ENCODE measurements around the gene ATG4B.
A peak's percentile ranks its signal among the peaks of the same experiment; 100 is the strongest.
"Not testable (repeated sequence)": the region's sequence is repeated elsewhere in the genome, so short reads cannot be mapped to it uniquely, and the experiment has no call there.

Gene ATG4B

DNA sequence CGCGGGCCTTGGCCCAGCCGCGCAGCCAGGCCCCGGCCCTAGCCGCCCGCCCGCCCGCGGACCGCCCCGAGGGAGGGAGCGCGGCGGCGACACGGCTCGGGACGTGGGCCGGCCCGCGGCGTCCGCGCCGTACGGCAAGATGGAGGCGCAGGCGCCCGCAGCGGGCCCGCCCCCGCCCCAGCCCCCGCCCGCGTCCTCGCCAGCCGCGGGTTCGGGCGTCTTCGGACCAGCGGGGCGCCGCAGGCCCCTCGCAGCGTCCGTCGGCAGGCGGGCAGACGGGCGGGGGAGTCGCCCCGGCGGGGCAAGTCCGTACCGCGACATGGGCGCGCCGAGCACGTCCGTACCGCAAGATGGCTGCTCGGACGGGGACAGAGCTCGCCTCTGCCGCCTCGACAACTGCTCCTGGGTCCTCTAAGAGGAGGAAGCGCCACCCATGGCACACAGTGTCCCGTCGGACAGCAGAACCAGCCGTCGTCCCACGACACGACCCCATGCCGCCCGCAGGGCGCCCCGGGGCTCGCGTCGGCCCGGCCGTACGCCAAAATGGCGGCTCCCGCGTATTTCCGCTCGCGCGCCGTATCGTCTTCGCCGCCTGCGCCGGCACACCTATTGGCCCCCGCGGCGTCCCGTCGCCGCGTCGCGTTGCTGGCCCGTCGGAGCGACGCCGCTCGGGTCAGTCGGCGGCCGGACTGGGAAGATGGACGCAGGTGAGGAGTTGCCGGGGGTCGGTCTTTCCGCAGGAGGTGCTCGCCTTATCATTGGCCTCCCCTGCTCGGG, at the start of gene ATG4B, which contains the start of gene THAP4:
Gene ATG4B (plus strand): TSS at position 676 of the 777 bp plus-strand sequence. CDS start 22 bp downstream, at position 698.
Gene THAP4 (minus strand): TSS at position 141 of the 777 bp plus-strand sequence. CDS start 141 bp downstream, outside the sequence.
- peak; percentile 70 for DNase-seq

GRCh38 chr2:241589863-241590262, 47.6 kb upstream of the ATG4B start:
- not testable (repeated sequence) for DNase-seq

- not testable (repeated sequence) for DNase-seq
Observed at GRCh38 chr2:241590496-241591455, 46.7 kb upstream of the ATG4B start.

DNA sequence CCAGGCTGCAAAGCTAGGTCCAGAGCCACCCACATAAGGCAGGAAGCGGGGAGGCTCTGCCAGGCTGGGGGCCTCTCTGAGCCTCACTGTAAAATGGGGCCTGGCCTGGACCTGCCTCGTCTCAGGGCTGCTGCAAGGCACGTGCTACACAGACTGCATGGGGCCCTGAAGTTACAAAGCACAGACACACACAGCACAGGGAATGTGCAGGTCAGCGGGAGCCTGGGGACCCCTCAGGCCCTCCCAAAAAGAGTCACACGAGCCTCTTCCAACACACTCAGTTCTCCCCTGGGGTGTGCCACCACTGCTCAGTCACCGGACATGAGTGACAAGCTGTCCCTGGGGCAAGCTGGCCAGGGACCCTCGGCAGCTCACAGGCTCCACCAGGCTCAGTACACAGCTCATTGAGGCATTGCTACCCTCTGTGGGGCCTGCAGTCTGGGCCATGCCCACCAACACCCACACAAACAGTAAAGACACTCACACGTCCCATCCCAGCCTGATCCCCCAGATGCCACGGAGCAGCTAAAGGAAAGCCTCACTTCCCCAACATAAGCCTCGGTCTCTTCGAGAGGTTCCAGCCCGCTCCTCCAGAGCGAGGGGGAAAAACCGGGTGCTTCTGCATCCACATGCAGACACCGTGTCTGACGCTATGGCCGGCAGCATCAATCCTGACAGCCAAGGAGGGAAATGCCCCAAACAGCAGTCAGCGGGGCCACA, 45.2 kb upstream of the ATG4B start:
- no peak for DNase-seq

GRCh38 chr2:241593271-241593670, 44.2 kb upstream of the ATG4B start:
- no peak for DNase-seq

- no peak for DNase-seq
Observed at GRCh38 chr2:241595600-241596140, 41.8 kb upstream of the ATG4B start.

DNA sequence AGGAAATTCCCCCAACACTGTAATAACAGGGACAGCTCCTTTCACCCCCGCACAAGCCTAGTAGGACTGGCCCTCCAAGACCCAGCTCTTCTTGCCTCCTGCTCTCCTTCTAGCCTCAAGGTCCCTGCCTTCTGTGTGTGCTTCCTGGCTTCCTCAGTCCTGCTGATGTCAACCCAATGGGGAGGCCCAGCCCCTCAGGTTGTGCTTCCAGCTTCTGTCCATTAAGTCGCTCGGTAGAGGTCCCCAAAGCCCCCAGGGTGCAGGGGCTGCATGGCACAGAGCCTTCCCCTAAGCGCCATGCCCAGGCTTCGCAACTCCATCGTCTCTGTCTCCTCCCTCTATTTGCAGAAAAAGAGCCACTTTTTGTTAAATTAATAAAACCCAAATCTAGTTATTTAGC, 39.9 kb upstream of the ATG4B start:
- DNase-seq: no peak

GRCh38 chr2:241598061-241598460, 39.4 kb upstream of the ATG4B start:
- DNase-seq: no peak

GRCh38 chr2:241598487-241598886, 39.0 kb upstream of the ATG4B start:
- no peak for DNase-seq

DNA sequence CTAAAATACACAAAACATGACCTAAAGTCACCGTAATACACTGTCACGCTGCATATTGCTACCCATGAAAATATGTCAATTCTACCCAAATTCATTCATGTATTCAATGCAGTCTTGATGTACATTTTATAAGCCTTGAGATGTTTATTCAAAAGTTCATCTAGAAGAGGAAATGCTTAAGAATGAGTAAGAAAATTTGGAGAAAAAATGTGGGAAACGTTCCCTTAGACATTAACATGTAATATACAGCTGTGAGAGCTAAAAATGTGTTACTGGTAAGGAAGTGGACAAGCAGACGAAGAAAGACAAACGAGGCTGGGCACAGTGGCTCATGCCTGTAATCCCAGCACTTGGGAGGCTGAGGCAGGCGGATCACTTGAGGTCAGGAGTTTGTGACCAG, 37.9 kb upstream of the ATG4B start:
- no peak for DNase-seq

DNA sequence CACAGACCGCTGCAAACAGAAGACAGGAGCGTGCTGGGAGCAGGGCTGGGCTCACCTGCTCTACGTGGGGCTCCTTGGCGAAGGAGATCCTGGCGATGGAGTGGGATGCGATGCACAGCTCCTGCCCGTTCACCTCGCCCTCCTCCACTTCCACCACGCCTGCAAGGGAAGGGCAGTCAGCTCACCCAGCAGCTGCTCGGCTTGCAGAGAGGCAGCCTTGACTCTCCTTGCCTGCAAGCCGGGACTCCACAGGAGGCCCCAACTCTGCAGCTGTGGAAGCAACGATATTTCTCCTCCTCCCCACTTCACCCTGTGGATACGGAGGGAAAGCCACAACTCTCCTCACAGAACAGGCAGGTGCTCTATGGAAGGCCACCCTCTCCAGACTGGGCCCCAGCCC, 35.7 kb upstream of the ATG4B start:
- no peak for DNase-seq

DNA sequence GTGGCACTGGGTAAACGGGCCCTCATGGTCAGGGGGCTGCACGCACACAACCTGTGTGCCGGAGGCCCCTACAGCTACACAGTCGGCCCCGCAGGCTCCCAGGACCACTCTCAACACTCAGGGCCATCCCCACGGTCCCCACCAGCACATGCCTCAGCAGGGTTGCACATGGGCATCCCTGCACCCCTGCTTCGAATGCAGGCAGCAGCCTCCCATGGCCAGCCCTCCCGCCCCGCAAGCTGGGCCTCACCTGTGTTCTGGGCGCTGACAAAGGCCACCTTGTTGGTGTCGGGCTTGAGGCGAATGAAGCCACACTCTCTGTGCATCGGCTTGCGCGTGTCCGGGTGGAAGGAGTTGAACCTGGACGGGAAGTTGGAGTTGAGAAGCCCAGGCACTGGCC, 34.8 kb upstream of the ATG4B start:
- DNase-seq: no peak

GRCh38 chr2:241603686-241604085, 33.8 kb upstream of the ATG4B start:
- DNase-seq: no peak

DNA sequence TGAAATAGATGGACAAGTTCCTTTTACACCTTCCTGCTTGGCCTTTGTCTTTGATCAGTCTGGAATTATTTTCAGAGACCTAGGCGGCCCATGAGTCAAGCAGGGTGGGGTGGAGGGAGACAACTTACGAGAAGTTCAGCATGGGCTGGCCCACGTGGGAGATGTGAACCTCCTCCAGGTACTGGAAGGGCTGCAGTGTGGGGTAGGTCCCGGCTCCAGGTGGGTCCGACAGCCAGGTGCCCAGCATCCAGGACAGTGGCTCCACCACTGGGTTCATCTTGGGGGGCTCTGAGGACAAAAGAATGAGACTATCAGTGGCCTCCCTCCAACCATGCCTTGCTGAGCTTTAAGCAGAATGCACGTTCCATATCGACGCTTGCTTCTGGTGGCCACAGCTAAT, 31.3 kb upstream of the ATG4B start:
- no peak for DNase-seq

DNA sequence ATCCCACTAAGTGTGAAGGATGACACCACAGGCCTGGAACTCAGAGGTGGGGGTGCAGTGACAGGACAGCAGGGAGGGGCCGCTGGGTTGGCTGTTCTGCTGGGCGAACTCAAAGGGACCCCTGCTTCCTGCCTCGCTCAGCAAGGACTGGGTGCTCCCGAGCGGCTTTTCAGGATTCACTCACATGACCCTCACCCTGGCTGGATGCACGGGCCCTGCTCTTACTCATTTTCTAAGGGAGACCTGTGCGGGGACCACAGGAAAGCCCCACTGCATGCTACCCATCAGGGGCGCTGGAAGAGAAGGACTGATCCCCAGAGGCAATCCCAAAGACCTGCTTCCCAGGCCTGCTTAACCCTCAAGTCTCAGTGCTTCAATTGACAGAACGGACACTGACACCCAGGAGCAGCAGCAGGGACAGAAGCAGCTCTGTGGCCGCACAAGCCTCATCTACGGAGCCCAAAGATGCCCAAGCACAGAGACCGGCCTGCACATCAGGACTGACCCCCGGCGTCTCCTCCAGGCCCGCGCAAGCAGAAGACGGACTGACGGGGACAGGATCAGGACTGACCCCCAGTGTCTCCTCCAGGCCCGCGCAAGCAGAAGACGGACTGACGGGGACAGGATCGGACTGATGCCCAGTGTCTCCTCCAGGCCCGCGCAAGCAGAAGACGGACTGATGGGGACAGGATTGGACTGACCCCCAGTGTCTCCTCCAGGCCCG, 30.2 kb upstream of the ATG4B start:
- no peak for DNase-seq

DNA sequence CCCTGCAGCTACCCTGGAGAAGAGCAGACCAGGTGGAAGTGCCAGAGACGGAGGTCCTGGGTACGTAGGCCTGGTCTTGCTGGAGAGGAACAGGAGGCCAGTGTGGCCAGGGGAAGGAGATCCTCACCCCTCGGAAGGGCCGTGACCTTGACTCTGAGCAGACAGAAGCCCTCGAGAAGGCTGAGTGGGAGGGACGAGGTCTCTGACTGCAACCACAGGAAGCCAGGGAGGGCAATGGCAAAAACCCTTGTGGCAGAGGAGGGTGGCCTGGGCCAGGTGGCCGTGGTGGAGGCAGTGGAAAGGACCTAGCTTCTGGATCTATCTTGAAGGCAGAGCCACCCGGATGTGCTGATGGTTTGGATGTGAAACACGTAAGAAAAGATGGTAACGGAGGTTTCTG, 28.6 kb upstream of the ATG4B start:
- DNase-seq: no peak

DNA sequence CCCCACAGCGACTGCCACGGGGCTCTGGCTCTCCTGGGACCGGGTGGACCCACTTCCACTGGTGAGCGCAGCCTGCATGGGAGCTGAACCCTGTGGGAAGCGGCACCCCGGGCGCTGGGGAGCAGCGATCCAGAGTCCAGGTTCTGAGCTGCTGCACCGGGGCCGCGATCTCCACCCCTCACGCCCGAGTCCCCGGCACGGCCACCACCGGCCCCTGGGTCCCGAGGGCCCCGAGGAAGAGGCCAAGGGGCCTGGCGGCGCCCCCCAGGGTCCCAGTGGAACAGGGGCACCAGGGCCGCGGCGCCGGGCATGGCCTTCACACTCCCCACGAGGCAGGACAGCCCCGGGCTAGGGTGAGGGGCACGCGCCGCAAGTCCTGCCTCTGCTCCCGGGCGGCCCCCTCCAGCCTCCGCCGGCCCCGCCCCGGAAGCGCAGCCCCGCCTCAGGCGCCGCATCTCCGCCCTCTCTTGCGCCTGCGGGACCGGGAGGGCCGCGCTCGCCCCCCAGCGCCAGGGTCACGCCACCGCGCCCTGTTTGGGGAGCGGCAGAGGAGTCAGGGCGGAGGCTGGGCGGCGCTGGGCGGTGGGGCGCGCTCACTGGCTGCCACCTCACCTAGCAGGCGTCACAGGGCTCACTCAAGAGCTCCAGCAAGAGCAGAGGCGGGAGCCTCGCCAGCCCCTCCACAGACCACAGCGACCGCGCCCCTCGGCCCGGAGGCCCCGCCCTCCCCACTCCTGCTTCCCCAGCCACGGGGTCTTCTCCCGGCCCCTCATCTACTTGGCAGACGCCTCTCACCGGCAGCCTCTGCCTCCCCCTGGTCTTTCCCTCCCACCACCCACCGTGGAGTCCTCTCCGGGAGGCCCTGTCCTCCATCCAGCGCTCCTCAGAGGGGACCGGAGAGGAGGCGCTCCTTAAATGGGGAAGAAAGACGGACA, 27.4 kb upstream of the ATG4B start:
- DNase-seq: peak; percentile 68

GRCh38 chr2:241611062-241611461, 26.4 kb upstream of the ATG4B start:
- no peak for DNase-seq

- no peak for DNase-seq
Observed at GRCh38 chr2:241612156-241613016, 25.1 kb upstream of the ATG4B start.

Measured in kidney glomerular epithelial cell (primary cell).